Parathyroid adenoma (tissue), 2 donors: Measurements from ENCODE around the gene KLF8.

Experiments used
- H2AFZ ChIP-seq: fragments of 300-600 bp; sonication (generic); one replicate; pipeline ENCODE4 v1.7.0; 2017; ENCODE audit warnings: antibody characterized with exemption, mild to moderate bottlenecking
- H3K27ac ChIP-seq: fragments of 300-600 bp; sonication (generic); one replicate; pipeline ENCODE4 v1.7.0; 2017
- H3K27me3 ChIP-seq: fragments of 300-600 bp; sonication (generic); one replicate; pipeline ENCODE4 v1.7.0; 2017; ENCODE audit warnings: low read length; ENCODE audit not compliant: control insufficient read depth, insufficient read depth
- H3K36me3 ChIP-seq: fragments of 300-600 bp; sonication (generic); one replicate; pipeline ENCODE4 v1.7.0; 2017; ENCODE audit warnings: low read length; ENCODE audit not compliant: control insufficient read depth, insufficient read depth
- H3K4me1 ChIP-seq: fragments of 300-600 bp; sonication (generic); one replicate; pipeline ENCODE4 v1.7.0; 2017; ENCODE audit warnings: control low read depth
- H3K4me2 ChIP-seq: fragments of 300-600 bp; sonication (generic); one replicate; pipeline ENCODE4 v1.7.0; 2017; ENCODE audit warnings: low read length
- H3K4me3 ChIP-seq: fragments of 300-600 bp; sonication (generic); one replicate; pipeline ENCODE4 v1.7.0; 2017; ENCODE audit warnings: low read depth, low read length
- H3K79me2 ChIP-seq: fragments of 300-600 bp; sonication (generic); one replicate; pipeline ENCODE4 v1.7.0; 2017; ENCODE audit warnings: control low read depth
- H3K9ac ChIP-seq: fragments of 300-600 bp; sonication (generic); one replicate; pipeline ENCODE4 v1.7.0; 2017; ENCODE audit warnings: mild to moderate bottlenecking
- H3K9me3 ChIP-seq: fragments of 300-600 bp; sonication (generic); one replicate; pipeline ENCODE4 v1.7.0; 2017; ENCODE audit warnings: low read length; ENCODE audit not compliant: control insufficient read depth
- CTCF ChIP-seq: fragments of 300-600 bp; sonication (generic); IDR thresholded peaks from one replicate; pipeline ENCODE4 v1.7.0; 2017; ENCODE audit warnings: antibody characterized with exemption, mild to moderate bottlenecking
- donor health status: primary hyperparathyroidism.

KLF8 gene

GRCh38 chrX:56289449-56289848 is 57.3 kb downstream of the KLF8 start:
- no peaks in the 10 kb centered on the region for H3K9me3 ChIP-seq
- H3K27me3 ChIP-seq = no peaks in the 10 kb centered on the region
- no peaks in the 10 kb centered on the region for H3K36me3 ChIP-seq
- no peak overlapping the region for H3K27ac ChIP-seq
- TF ChIP-seq CTCF = no peak
- H2AFZ ChIP-seq = no peak overlapping the region
- no peak overlapping the region for H3K9ac ChIP-seq
- H3K79me2 ChIP-seq = no peaks in the 10 kb centered on the region
- H3K4me2 ChIP-seq = no peak overlapping the region
- no peak overlapping the region for H3K4me3 ChIP-seq
- no peaks in the 10 kb centered on the region for H3K4me1 ChIP-seq

- Histone ChIP-seq H3K4me2 (no peak overlapping the region), H2AFZ (no peak overlapping the region), H3K4me1 (no peaks in the 10 kb centered on the region), H3K9ac (no peak overlapping the region), H3K27ac (no peak overlapping the region), H3K9me3 (no peaks in the 10 kb centered on the region), H3K79me2 (no peaks in the 10 kb centered on the region), H3K36me3 (no peaks in the 10 kb centered on the region), H3K27me3 (no peaks in the 10 kb centered on the region), H3K4me3 (no peak overlapping the region)
- no peak for TF ChIP-seq CTCF
Measured at GRCh38 chrX:56308726-56309125, 76.6 kb downstream of the KLF8 start.

GRCh38 chrX:56309881-56310280 is 77.7 kb downstream of the KLF8 start:
- Histone ChIP-seq H2AFZ (no peak overlapping the region), H3K79me2 (no peaks in the 10 kb centered on the region), H3K9ac (no peak overlapping the region), H3K9me3 (no peaks in the 10 kb centered on the region), H3K4me1 (no peaks in the 10 kb centered on the region), H3K27me3 (no peaks in the 10 kb centered on the region), H3K4me3 (no peak overlapping the region), H3K36me3 (no peaks in the 10 kb centered on the region), H3K27ac (no peak overlapping the region), H3K4me2 (no peak overlapping the region)
- TF ChIP-seq CTCF = no peak

GRCh38 chrX:56310581-56310980 is 78.4 kb downstream of the KLF8 start:
- H2AFZ ChIP-seq = no peak overlapping the region
- no peak overlapping the region for H3K4me3 ChIP-seq
- no peak overlapping the region for H3K27ac ChIP-seq
- no peak overlapping the region for H3K9ac ChIP-seq
- H3K79me2 ChIP-seq = no peaks in the 10 kb centered on the region
- H3K4me1 ChIP-seq = no peaks in the 10 kb centered on the region
- H3K9me3 ChIP-seq = no peaks in the 10 kb centered on the region
- no peak for TF ChIP-seq CTCF
- no peaks in the 10 kb centered on the region for H3K27me3 ChIP-seq
- no peak overlapping the region for H3K4me2 ChIP-seq
- no peaks in the 10 kb centered on the region for H3K36me3 ChIP-seq

GRCh38 chrX:56313308-56313707 is 81.2 kb downstream of the KLF8 start:
- H3K27ac ChIP-seq = no peak overlapping the region
- H3K4me2 ChIP-seq = no peak overlapping the region
- no peaks in the 10 kb centered on the region for H3K27me3 ChIP-seq
- no peaks in the 10 kb centered on the region for H3K4me1 ChIP-seq
- H3K4me3 ChIP-seq = no peak overlapping the region
- no peaks in the 10 kb centered on the region for H3K36me3 ChIP-seq
- no peak overlapping the region for H3K9ac ChIP-seq
- no peaks in the 10 kb centered on the region for H3K79me2 ChIP-seq
- TF ChIP-seq CTCF = no peak
- H2AFZ ChIP-seq = no peak overlapping the region
- no peaks in the 10 kb centered on the region for H3K9me3 ChIP-seq
